Endothelial cell of umbilical vein (primary cell): Measurements from ENCODE around the gene PLPP3.

Experiments
- EZH2 ChIP-seq: IDR thresholded peaks from 2 replicates; pipeline ENCODE4 v1.6.1; 2012; ENCODE audit warnings: borderline replicate concordance, low read depth, mild to moderate bottlenecking, moderate library complexity, low read length, inconsistent platforms; ENCODE audit not compliant: severe bottlenecking
- FOS ChIP-seq: IDR thresholded peaks from 2 replicates; pipeline ENCODE4 v1.6.1; 2011; ENCODE audit warnings: mild to moderate bottlenecking, low read length, moderate library complexity, borderline replicate concordance; ENCODE audit not compliant: insufficient read depth
- GATA2 ChIP-seq: IDR thresholded peaks from 2 replicates; pipeline ENCODE4 v1.7.0; 2011; ENCODE audit warnings: low read depth, mild to moderate bottlenecking, moderate library complexity, mixed read lengths, low read length; ENCODE audit not compliant: insufficient read length, insufficient read depth
- JUN ChIP-seq: IDR thresholded peaks from 2 replicates; pipeline ENCODE4 v1.6.1; 2011; ENCODE audit warnings: borderline replicate concordance, low read depth; ENCODE audit not compliant: insufficient read length, insufficient read depth
- POLR2A ChIP-seq: IDR thresholded peaks from 2 replicates; pipeline ENCODE4 v1.6.1; 2012; ENCODE audit warnings: low read depth, mild to moderate bottlenecking, control low read depth, low read length
- POLR2AphosphoS5 ChIP-seq: IDR thresholded peaks from 2 replicates; pipeline ENCODE4 v1.6.1; 2012; ENCODE audit warnings: low read depth, mild to moderate bottlenecking, control low read depth, low read length, moderate library complexity; ENCODE audit not compliant: insufficient read depth
- TF ChIP-seq, protein P1 (sequence below): IDR thresholded peaks from 2 replicates; pipeline ENCODE4 v1.6.1; 2011; ENCODE audit not compliant: insufficient read depth, insufficient read length
- TF ChIP-seq, protein P2 (sequence below), 2 donors: IDR thresholded peaks; 1 replicate in 1 of 2; 2 replicates in 1 of 2; pipeline ENCODE4 v1.5.1; 2011; ENCODE audit warnings: low read length in 2 of 2, mild to moderate bottlenecking in 2 of 2, moderate library complexity in 2 of 2, control low read depth in 1 of 2, inconsistent platforms in 1 of 2, low read depth in 1 of 2; ENCODE audit not compliant: insufficient read depth in 1 of 2; ENCODE audit errors: extremely low read depth in 1 of 2

DNA sequence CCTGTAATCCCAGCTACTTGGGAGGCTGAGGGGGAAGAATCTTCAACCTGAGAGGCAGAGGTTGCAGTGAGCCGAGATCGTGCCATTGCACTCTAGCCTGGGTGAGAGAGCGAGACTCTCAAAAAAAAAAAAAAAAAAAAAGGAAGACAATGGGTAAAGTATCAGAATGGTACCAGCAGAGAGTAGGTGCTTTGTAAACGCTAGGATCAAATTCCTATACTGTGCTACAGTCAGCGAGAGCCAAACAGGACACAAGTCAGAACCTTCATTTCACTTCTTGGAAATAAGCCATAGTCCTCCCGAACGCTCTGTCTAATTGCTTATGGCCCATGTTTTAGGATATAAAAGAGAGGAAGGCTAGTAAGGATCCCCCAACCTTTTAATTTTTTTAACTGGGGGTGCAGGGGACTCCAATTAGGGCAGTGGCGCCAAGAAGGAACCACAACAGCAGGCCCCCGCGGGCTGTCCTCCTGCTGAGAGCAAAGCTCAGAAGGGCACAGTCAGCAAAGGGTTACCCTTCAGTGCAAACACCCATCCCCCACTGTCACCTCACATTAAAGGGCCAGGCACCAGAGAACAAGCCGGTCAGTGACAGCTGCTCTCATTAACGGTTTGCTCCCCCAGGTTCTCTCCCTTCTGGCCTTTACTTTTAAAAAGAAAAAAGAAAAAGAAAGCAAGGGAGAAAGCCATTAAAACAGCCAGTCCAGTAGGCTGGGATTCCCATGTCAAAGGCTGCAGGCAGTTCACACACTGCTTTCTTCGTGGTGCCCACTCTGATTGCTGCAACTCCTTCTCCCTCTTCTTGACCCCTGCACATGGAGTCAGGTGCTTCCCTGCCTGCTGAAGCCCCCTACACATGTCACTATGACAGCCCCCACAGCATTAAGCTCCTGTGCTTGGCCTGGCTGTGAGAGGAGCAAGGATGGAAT lies 69.4 kb downstream of the PLPP3 start:
- TF ChIP-seq GATA2 (no peak), POLR2A (no peak), POLR2AphosphoS5 (no peak), EZH2 (no peak), FOS (no peak), JUN (no peak)
- TF ChIP-seq, protein P1, sequence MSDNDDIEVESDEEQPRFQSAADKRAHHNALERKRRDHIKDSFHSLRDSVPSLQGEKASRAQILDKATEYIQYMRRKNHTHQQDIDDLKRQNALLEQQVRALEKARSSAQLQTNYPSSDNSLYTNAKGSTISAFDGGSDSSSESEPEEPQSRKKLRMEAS = no peak
- TF ChIP-seq, protein P2, sequence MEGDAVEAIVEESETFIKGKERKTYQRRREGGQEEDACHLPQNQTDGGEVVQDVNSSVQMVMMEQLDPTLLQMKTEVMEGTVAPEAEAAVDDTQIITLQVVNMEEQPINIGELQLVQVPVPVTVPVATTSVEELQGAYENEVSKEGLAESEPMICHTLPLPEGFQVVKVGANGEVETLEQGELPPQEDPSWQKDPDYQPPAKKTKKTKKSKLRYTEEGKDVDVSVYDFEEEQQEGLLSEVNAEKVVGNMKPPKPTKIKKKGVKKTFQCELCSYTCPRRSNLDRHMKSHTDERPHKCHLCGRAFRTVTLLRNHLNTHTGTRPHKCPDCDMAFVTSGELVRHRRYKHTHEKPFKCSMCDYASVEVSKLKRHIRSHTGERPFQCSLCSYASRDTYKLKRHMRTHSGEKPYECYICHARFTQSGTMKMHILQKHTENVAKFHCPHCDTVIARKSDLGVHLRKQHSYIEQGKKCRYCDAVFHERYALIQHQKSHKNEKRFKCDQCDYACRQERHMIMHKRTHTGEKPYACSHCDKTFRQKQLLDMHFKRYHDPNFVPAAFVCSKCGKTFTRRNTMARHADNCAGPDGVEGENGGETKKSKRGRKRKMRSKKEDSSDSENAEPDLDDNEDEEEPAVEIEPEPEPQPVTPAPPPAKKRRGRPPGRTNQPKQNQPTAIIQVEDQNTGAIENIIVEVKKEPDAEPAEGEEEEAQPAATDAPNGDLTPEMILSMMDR (IDR thresholded peaks at IDR 0.05; ENCODE audit: extremely low read depth in 1 of 2, insufficient read depth in 1 of 2, low read depth in 1 of 2, low read length in 2 of 2) = no peak
